ACHN (cell line): ENCODE measurements around the gene B3GLCT.
"Not testable (repeated sequence)": the region's sequence is repeated elsewhere in the genome, so short reads cannot be mapped to it uniquely, and the experiment has no call there.

Source experiments
- DNase-seq: peaks from one replicate; pipeline ENCODE4 v3.0.0-alpha.2; 2015
- in situ Hi-C: cut with HindIII; loops from 2 replicates; pipeline ENCODE4 v1.10.0; 2017; ENCODE audit warnings: low sequenced_read_pairs, low pct_ligation_motif_present, low pct_unique_long_range_greater_than_20kb

B3GLCT gene

GRCh38 chr13:31214435-31214834 lies 14.7 kb downstream of the B3GLCT start:
- in situ Hi-C loops: no loop called here
- DNase-seq: no peak

GRCh38 chr13:31216916-31217315 lies 17.1 kb downstream of the B3GLCT start:
- DNase-seq, in situ Hi-C loops: not testable (repeated sequence)

- no peak for DNase-seq
- in situ Hi-C loops: no loop called here
Measured at GRCh38 chr13:31219909-31220598, 20.3 kb downstream of the B3GLCT start.

- DNase-seq: no peak
- in situ Hi-C loops: no loop called here
Measured at GRCh38 chr13:31221057-31221456, 21.3 kb downstream of the B3GLCT start.

- no peak for DNase-seq
- in situ Hi-C loops: no loop called here
Measured at GRCh38 chr13:31223215-31223614, 23.4 kb downstream of the B3GLCT start.

GRCh38 chr13:31223640-31224039 lies 23.9 kb downstream of the B3GLCT start:
- no peak for DNase-seq
- in situ Hi-C loops: no loop called here

GRCh38 chr13:31224174-31224669 lies 24.4 kb downstream of the B3GLCT start:
- in situ Hi-C loops: no loop called here
- no peak for DNase-seq

GRCh38 chr13:31224963-31225559 lies 25.3 kb downstream of the B3GLCT start:
- no peak for DNase-seq
- in situ Hi-C loops: loop anchor here (25.0 kb wide), 1 partner anchor 187 kb away; no protein-coding TSS in a partner anchor

- in situ Hi-C loops: loop anchor here (25.0 kb wide), 1 partner anchor 186 kb away; no protein-coding TSS in a partner anchor
- DNase-seq: no peak
Measured at GRCh38 chr13:31225998-31226675, 26.4 kb downstream of the B3GLCT start.

GRCh38 chr13:31227063-31227462 lies 27.3 kb downstream of the B3GLCT start:
- DNase-seq: no peak
- in situ Hi-C loops: loop anchor here (25.0 kb wide), 1 partner anchor 185 kb away; no protein-coding TSS in a partner anchor

GRCh38 chr13:31227870-31228269 lies 28.1 kb downstream of the B3GLCT start:
- no peak for DNase-seq
- in situ Hi-C loops: loop anchor here (25.0 kb wide), 1 partner anchor 184 kb away; no protein-coding TSS in a partner anchor

GRCh38 chr13:31234729-31235128 lies 35.0 kb downstream of the B3GLCT start:
- DNase-seq: peak; percentile 5
- in situ Hi-C loops: loop anchor here (25.0 kb wide), 1 partner anchor 178 kb away; no protein-coding TSS in a partner anchor

GRCh38 chr13:31236211-31236786 lies 36.5 kb downstream of the B3GLCT start:
- in situ Hi-C loops: loop anchor here (25.0 kb wide), 1 partner anchor 176 kb away; no protein-coding TSS in a partner anchor
- peak; percentile 48 for DNase-seq

GRCh38 chr13:31240921-31241320 lies 41.1 kb downstream of the B3GLCT start:
- no peak for DNase-seq
- in situ Hi-C loops: loop anchor here (25.0 kb wide), 1 partner anchor 171 kb away; no protein-coding TSS in a partner anchor

- in situ Hi-C loops: loop anchor here (25.0 kb wide), 1 partner anchor 170 kb away; no protein-coding TSS in a partner anchor
- no peak for DNase-seq
Measured at GRCh38 chr13:31242367-31242766, 42.6 kb downstream of the B3GLCT start.

GRCh38 chr13:31242916-31243315 lies 43.1 kb downstream of the B3GLCT start:
- no peak for DNase-seq
- in situ Hi-C loops: loop anchor here (25.0 kb wide), 1 partner anchor 169 kb away; no protein-coding TSS in a partner anchor

- DNase-seq: no peak
- in situ Hi-C loops: loop anchor here (25.0 kb wide), 1 partner anchor 167 kb away; no protein-coding TSS in a partner anchor
Measured at GRCh38 chr13:31245598-31246373, 46.0 kb downstream of the B3GLCT start.

- DNase-seq: no peak
- in situ Hi-C loops: loop anchor here (25.0 kb wide), 1 partner anchor 165 kb away; no protein-coding TSS in a partner anchor
Measured at GRCh38 chr13:31246918-31247317, 47.1 kb downstream of the B3GLCT start.
